Dendritic cell treated with granulocyte-macrophage colony-stimulating factor and Interleukin-4, amounts not matched to agents 40 ng/mL and 50 ng/mL, for 4 days (primary cell): ENCODE data around the gene EIF5A.

ENCODE experiments used
- H3K27ac Mint-ChIP-seq: one replicate; pipeline ENCODE4 v1.8.0; 2022; ENCODE audit warnings: mild to moderate bottlenecking, mixed read lengths
- H3K27me3 Mint-ChIP-seq: one replicate; pipeline ENCODE4 v1.8.0; 2022; ENCODE audit warnings: mild to moderate bottlenecking, mixed read lengths
- H3K36me3 Mint-ChIP-seq: one replicate; pipeline ENCODE4 v1.8.0; 2022; ENCODE audit warnings: low read depth, mixed read lengths
- H3K4me1 Mint-ChIP-seq: one replicate; pipeline ENCODE4 v1.8.0; 2022; ENCODE audit warnings: low read depth, mixed read lengths
- H3K4me3 Mint-ChIP-seq: one replicate; pipeline ENCODE4 v1.8.0; 2022; ENCODE audit warnings: mild to moderate bottlenecking, moderate library complexity, mixed read lengths
- H3K9me3 Mint-ChIP-seq: one replicate; pipeline ENCODE4 v1.8.0; 2022; ENCODE audit warnings: mixed read lengths
- intact Hi-C: fragments of 100-400 bp; cut with micrococcal nuclease; formaldehyde crosslinking; loops from one replicate; pipeline ENCODE4 v1.15.0; 2022

Gene EIF5A

GRCh38 chr17:7281074-7281952 is 26.1 kb upstream of the EIF5A start, which contains the start of gene SLC2A4:
SLC2A4 (plus strand) TSS chr17:7281718; CDS start chr17:7281935, 217 bp downstream.
- peaks cover 81% of the 10 kb centered on the region for H3K27me3 Mint-ChIP-seq
- peak within 1 kb of the TSS; percentile 57 for H3K27ac Mint-ChIP-seq
- intact Hi-C loops = loop anchor here (1.0 to 10.0 kb wide), 3 partner anchors 29 to 53 kb away; partner anchors contain the start of genes ACAP1, ELP5 and GABARAP
- H3K4me3 Mint-ChIP-seq = peak within 1 kb of the TSS; percentile 73
- H3K9me3 Mint-ChIP-seq = no peaks in the 10 kb centered on the region
- H3K4me1 Mint-ChIP-seq = peaks cover 47% of the 10 kb centered on the region
- no peaks in the 10 kb centered on the region for H3K36me3 Mint-ChIP-seq

GRCh38 chr17:7281953-7282751 is 25.3 kb upstream of the EIF5A start:
- H3K27ac Mint-ChIP-seq = peak overlapping the region; percentile 57
- H3K9me3 Mint-ChIP-seq = no peaks in the 10 kb centered on the region
- H3K36me3 Mint-ChIP-seq = no peaks in the 10 kb centered on the region
- intact Hi-C loops = loop anchor here (1.0 to 10.0 kb wide), 3 partner anchors 30 to 53 kb away; partner anchors contain the start of genes ACAP1, ELP5 and GABARAP
- H3K27me3 Mint-ChIP-seq = peaks cover 89% of the 10 kb centered on the region
- H3K4me3 Mint-ChIP-seq = peak overlapping the region; percentile 73
- peaks cover 47% of the 10 kb centered on the region for H3K4me1 Mint-ChIP-seq

- peaks cover 47% of the 10 kb centered on the region for H3K4me1 Mint-ChIP-seq
- H3K27me3 Mint-ChIP-seq = peaks cover 92% of the 10 kb centered on the region
- no peaks in the 10 kb centered on the region for H3K9me3 Mint-ChIP-seq
- peak overlapping the region; percentile 57 for H3K27ac Mint-ChIP-seq
- intact Hi-C loops = loop anchor here (5.0 to 10.0 kb wide), 2 partner anchors 41 to 52 kb away; partner anchors contain the start of genes ACAP1 and GABARAP
- H3K4me3 Mint-ChIP-seq = no peak overlapping the region
- no peaks in the 10 kb centered on the region for H3K36me3 Mint-ChIP-seq
These were observed 24.6 kb upstream of the EIF5A start for GRCh38 chr17:7282752-7283321.

DNA sequence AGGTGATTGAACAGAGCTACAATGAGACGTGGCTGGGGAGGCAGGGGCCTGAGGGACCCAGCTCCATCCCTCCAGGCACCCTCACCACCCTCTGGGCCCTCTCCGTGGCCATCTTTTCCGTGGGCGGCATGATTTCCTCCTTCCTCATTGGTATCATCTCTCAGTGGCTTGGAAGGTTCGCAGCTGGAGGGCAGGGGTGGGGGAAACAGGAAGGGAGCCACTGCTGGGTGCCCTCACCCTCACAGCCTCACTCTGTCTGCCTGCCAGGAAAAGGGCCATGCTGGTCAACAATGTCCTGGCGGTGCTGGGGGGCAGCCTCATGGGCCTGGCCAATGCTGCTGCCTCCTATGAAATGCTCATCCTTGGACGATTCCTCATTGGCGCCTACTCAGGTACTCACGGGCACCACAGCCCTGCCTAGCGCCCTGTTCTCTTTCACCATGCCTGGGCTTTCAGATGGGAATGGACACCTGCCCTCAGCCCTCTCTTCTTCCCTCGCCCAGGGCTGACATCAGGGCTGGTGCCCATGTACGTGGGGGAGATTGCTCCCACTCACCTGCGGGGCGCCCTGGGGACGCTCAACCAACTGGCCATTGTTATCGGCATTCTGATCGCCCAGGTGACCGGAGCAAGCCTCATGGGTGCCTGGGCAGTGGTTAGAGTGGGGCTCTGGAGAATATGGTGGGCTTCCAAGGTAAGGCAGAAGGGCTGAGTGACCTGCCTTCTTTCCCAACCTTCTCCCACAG is 23.8 kb upstream of the EIF5A start:
- peak overlapping the region; percentile 57 for H3K27ac Mint-ChIP-seq
- H3K4me1 Mint-ChIP-seq = peaks cover 47% of the 10 kb centered on the region
- no peaks in the 10 kb centered on the region for H3K36me3 Mint-ChIP-seq
- H3K9me3 Mint-ChIP-seq = no peaks in the 10 kb centered on the region
- H3K4me3 Mint-ChIP-seq = no peak overlapping the region
- peaks cover 97% of the 10 kb centered on the region for H3K27me3 Mint-ChIP-seq
- intact Hi-C loops = loop anchor here (5.0 to 10.0 kb wide), 2 partner anchors 41 to 51 kb away; partner anchors contain the start of genes ACAP1 and GABARAP

DNA sequence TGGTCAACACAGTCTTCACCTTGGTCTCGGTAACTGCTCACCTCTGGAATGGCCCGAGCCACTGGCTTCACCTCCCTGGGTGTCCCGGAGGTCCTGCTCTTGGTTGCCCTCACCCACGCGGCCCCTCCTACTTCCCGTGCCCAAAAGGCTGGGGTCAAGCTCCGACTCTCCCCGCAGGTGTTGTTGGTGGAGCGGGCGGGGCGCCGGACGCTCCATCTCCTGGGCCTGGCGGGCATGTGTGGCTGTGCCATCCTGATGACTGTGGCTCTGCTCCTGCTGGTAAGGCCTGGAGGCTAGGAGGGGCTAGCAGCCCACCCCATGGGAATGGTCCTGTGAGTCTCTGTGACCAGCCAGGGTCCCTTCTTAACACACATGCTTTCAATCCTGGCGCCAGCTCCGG is 22.5 kb upstream of the EIF5A start:
- no peak overlapping the region for H3K4me3 Mint-ChIP-seq
- H3K27me3 Mint-ChIP-seq = peaks cover 93% of the 10 kb centered on the region
- intact Hi-C loops = loop anchor here (5.0 to 10.0 kb wide), 2 partner anchors 43 to 50 kb away; partner anchors contain the start of genes ACAP1 and GABARAP
- no peak overlapping the region for H3K27ac Mint-ChIP-seq
- H3K36me3 Mint-ChIP-seq = no peaks in the 10 kb centered on the region
- no peaks in the 10 kb centered on the region for H3K9me3 Mint-ChIP-seq
- peaks cover 44% of the 10 kb centered on the region for H3K4me1 Mint-ChIP-seq

- intact Hi-C loops = loop anchor here (10.0 kb wide), 1 partner anchor 49 kb away; the partner anchor contains the start of gene ACAP1
- no peak overlapping the region for H3K4me3 Mint-ChIP-seq
- H3K27me3 Mint-ChIP-seq = peaks cover 94% of the 10 kb centered on the region
- no peak overlapping the region for H3K27ac Mint-ChIP-seq
- no peaks in the 10 kb centered on the region for H3K9me3 Mint-ChIP-seq
- peaks cover 36% of the 10 kb centered on the region for H3K4me1 Mint-ChIP-seq
- H3K36me3 Mint-ChIP-seq = no peaks in the 10 kb centered on the region
These were observed 21.7 kb upstream of the EIF5A start for GRCh38 chr17:7285679-7286078.

GRCh38 chr17:7289256-7290032 is 18.0 kb upstream of the EIF5A start:
- H3K36me3 Mint-ChIP-seq = no peaks in the 10 kb centered on the region
- peaks cover 8% of the 10 kb centered on the region for H3K4me1 Mint-ChIP-seq
- H3K27me3 Mint-ChIP-seq = peaks cover 91% of the 10 kb centered on the region
- H3K27ac Mint-ChIP-seq = no peak overlapping the region
- no peaks in the 10 kb centered on the region for H3K9me3 Mint-ChIP-seq
- no peak overlapping the region for H3K4me3 Mint-ChIP-seq
- intact Hi-C loops = loop anchor here (10.0 kb wide), 1 partner anchor 45 kb away; the partner anchor contains the start of gene ACAP1

GRCh38 chr17:7290166-7290565 is 17.3 kb upstream of the EIF5A start:
- Mint-ChIP-seq H3K36me3 (no peaks in the 10 kb centered on the region), H3K4me1 (peaks cover 13% of the 10 kb centered on the region), H3K27me3 (peaks cover 91% of the 10 kb centered on the region), H3K9me3 (no peaks in the 10 kb centered on the region), H3K27ac (no peak overlapping the region), H3K4me3 (no peak overlapping the region)
- intact Hi-C loops = no loop called here

DNA sequence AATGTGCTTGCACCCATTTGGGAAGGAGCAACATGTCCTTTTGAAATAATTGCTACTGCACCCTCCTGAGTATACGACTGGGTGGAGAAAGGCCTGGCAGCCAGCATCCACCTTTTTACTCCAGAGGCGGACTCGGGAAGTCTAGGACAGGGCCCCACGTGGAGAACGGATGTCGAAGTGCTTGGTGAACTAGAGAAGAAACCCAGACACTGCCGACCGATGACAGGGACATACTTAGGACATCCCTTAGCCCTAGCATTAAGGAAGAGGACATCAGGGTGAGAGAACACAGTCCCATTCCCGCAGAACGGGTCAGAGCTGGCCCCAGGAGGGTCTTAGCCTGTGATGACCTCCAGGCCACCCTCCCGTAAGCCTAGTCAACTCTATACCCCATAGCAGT is 16.7 kb upstream of the EIF5A start:
- Mint-ChIP-seq H3K9me3 (no peaks in the 10 kb centered on the region), H3K36me3 (no peaks in the 10 kb centered on the region), H3K4me3 (no peak overlapping the region), H3K27ac (no peak overlapping the region), H3K27me3 (peaks cover 91% of the 10 kb centered on the region), H3K4me1 (peaks cover 17% of the 10 kb centered on the region)
- intact Hi-C loops = no loop called here

GRCh38 chr17:7292194-7292593 is 15.2 kb upstream of the EIF5A start:
- H3K9me3 Mint-ChIP-seq = no peaks in the 10 kb centered on the region
- peaks cover 91% of the 10 kb centered on the region for H3K27me3 Mint-ChIP-seq
- H3K4me3 Mint-ChIP-seq = no peak overlapping the region
- H3K4me1 Mint-ChIP-seq = peaks cover 30% of the 10 kb centered on the region
- H3K36me3 Mint-ChIP-seq = no peaks in the 10 kb centered on the region
- intact Hi-C loops = no loop called here
- H3K27ac Mint-ChIP-seq = no peak overlapping the region

GRCh38 chr17:7292729-7293128 is 14.7 kb upstream of the EIF5A start:
- Mint-ChIP-seq H3K27ac (no peak overlapping the region), H3K4me3 (no peak overlapping the region), H3K36me3 (no peaks in the 10 kb centered on the region), H3K4me1 (peaks cover 30% of the 10 kb centered on the region), H3K9me3 (no peaks in the 10 kb centered on the region), H3K27me3 (peaks cover 87% of the 10 kb centered on the region)
- intact Hi-C loops = no loop called here

GRCh38 chr17:7293159-7293558 is 14.3 kb upstream of the EIF5A start:
- no peaks in the 10 kb centered on the region for H3K9me3 Mint-ChIP-seq
- no peak overlapping the region for H3K27ac Mint-ChIP-seq

More at GRCh38 chr17:7293159-7293558, 14.3 kb upstream of the EIF5A start:
- H3K4me3 Mint-ChIP-seq = no peak overlapping the region
- H3K27me3 Mint-ChIP-seq = peaks cover 87% of the 10 kb centered on the region
- intact Hi-C loops = no loop called here
- no peaks in the 10 kb centered on the region for H3K36me3 Mint-ChIP-seq
- H3K4me1 Mint-ChIP-seq = peaks cover 30% of the 10 kb centered on the region
